ENCODE results near the gene FOXO1.

FOXO1 gene

DNA sequence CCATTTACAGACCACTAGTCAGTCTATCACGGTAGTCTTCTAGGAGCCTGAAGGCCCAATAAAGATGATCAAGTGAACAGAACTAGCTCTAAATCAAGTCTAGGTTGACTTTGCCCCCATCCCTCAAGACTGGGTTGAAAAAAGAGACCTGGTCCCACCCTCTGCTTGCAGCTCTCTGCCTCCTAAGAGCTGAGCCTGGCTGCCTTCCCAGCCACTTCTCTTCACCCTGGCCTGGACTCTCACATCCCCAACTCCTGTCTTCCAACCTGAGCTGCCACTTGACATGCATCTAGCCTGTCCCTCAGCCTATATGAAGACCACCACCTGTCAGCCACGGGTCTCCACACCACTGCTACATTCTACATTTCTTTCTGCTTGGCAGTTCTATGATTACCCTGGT is 99.6 kb downstream of the FOXO1 start:
- TF ChIP-seq CTCF (IDR thresholded peaks at IDR 0.05; ENCODE audit: control insufficient read depth, extremely low read depth, insufficient read depth): no peak
- no peak for DNase-seq (ENCODE audit: low read depth)
- H3K4me3 ChIP-seq (ENCODE audit: low read depth, low read length): no peak overlapping the region

GRCh38 chr13:40565282-40566148 is 100.9 kb downstream of the FOXO1 start:
- no peak for DNase-seq (ENCODE audit: low read depth)
- H3K4me3 ChIP-seq (ENCODE audit: low read depth, low read length): no peak overlapping the region
- TF ChIP-seq CTCF (IDR thresholded peaks at IDR 0.05; ENCODE audit: control insufficient read depth, extremely low read depth, insufficient read depth): no peak

DNA sequence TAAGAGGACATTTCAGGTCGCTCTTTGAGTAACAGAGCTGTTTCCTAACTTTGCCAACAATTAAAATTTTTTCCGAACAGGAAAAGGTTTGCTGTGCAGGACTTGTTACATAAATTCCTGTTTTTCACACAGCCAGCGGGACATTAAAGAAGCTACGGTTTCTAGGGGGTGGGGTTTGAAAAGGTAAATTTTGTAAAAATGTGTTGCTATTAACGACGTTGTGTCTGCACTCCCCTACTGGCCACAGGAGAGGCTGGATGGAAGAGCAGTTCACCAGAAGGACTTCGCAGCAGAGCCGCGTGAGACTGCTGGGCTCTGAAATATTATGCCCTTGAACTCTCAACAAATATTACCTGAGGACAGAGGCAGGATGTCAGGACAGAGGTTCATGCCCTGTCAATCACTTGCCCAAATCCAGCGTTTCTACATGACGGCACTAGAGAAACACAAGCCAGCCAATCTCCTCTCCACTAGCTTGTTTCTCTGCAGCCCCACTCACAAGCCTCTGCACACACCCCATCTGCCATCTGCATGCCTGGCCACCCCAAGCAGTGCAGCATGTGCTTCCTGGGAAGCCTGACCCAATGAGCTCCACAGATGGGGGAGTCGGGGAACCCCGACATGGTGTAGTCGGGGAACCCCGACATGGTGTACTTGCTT is 102.0 kb downstream of the FOXO1 start:
- H3K4me3 ChIP-seq (ENCODE audit: low read depth, low read length): no peak overlapping the region
- TF ChIP-seq CTCF (IDR thresholded peaks at IDR 0.05; ENCODE audit: control insufficient read depth, extremely low read depth, insufficient read depth): no peak
- DNase-seq (ENCODE audit: low read depth): no peak

DNA sequence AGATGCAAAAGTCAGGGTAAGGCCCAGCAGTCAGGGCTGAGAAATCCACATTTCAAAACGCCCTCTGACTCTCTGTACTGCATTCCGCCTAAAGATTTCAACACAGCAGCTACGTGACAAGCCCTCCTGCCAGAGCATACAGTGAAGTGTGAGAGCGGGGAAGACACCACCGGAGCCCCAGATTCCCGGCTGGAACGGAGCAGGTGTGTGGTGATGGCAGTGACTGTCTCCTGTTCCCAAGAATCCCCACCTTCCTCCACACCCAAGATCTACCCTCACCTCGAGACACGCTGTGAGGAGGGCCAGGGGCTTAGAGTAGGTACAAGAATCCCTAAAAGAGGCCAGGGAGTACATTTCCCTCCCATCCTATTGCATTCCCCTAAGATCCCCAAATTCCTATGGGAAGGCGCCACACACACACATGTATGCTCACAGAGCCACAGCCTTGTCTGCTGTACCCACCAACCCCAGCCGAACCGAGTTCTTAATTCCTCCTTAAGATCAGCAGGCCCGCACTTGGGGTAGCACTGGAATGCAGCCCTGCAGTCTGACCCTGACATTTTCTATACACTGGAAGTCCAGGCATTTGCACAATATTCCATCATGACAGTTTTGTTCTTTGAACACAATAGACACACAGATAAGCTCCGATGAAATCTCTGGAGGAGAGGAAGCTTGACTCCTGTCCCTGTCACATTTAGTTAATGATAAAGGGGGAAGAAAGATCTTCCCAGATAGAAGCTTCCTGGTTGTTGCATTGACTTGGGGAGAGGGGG is 102.9 kb downstream of the FOXO1 start:
- no peak for TF ChIP-seq CTCF (IDR thresholded peaks at IDR 0.05; ENCODE audit: control insufficient read depth, extremely low read depth, insufficient read depth)
- DNase-seq (ENCODE audit: low read depth): no peak
- no peak overlapping the region for H3K4me3 ChIP-seq (ENCODE audit: low read depth, low read length)

- H3K4me3 ChIP-seq (ENCODE audit: low read depth, low read length): no peak overlapping the region
- no peak for TF ChIP-seq CTCF (IDR thresholded peaks at IDR 0.05; ENCODE audit: control insufficient read depth, extremely low read depth, insufficient read depth)
- no peak for DNase-seq (ENCODE audit: low read depth)
Measured at GRCh38 chr13:40562975-40563349, 103.5 kb downstream of the FOXO1 start.

DNA sequence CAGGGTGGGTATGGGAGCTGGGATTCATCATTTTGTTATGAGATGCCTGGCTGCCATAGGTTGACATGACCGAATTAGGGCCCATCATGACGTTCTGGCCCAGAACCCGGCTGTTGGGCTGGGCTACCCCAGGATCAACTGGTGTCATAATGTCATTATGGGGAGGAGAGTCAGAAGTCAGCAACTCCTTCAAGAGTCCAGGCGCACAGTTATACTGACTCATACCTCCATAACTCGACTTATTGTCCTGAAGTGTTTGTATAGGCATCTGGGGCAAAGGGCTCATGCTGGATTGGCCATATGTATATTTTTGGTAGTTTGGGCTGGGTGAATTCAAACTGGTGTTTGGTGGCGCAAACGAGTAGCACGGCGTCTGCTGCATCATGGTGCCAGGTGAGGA is 106.5 kb downstream of the FOXO1 start:
- H3K4me3 ChIP-seq (ENCODE audit: low read depth, low read length): no peak overlapping the region
- TF ChIP-seq CTCF (IDR thresholded peaks at IDR 0.05; ENCODE audit: control insufficient read depth, extremely low read depth, insufficient read depth): no peak
- DNase-seq (ENCODE audit: low read depth): no peak
